Activated T-helper 1 cell treated with anti-CD3 and anti-CD28 coated beads, Interleukin-12 subunit alpha, Interleukin-12 subunit beta, Interleukin-2, Interleukin-4 antibody, amounts not matched to agents 30 ng/mL and 10 ng/mL and 1 ng/mL, durations not matched to agents 14 hours and 24 hours and 36 hours (primary cell): Measurements from ENCODE around the gene RAC3. TPM values are rescaled to one million over a fixed set of nuclear protein-coding genes. Genes with fewer than 3 reads are reported as not detected.

Experiments
- DNase-seq: peaks from one replicate; pipeline ENCODE4 v3.0.0; 2021; ENCODE audit warnings: low spot score
- H3K27ac Mint-ChIP-seq: one replicate; pipeline ENCODE4 v1.8.0; 2021; ENCODE audit warnings: mild to moderate bottlenecking, mixed read lengths
- H3K27me3 Mint-ChIP-seq: one replicate; pipeline ENCODE4 v1.8.0; 2022; ENCODE audit warnings: mild to moderate bottlenecking, moderate library complexity, mixed read lengths; ENCODE audit not compliant: insufficient read depth
- H3K36me3 Mint-ChIP-seq: one replicate; pipeline ENCODE4 v1.8.0; 2021; ENCODE audit warnings: low read depth, mixed read lengths
- H3K4me1 Mint-ChIP-seq: one replicate; pipeline ENCODE4 v1.8.0; 2021; ENCODE audit warnings: low read depth, mixed read lengths
- H3K4me3 Mint-ChIP-seq: one replicate; pipeline ENCODE4 v1.8.0; 2021; ENCODE audit warnings: mild to moderate bottlenecking, moderate library complexity, mixed read lengths
- H3K9me3 Mint-ChIP-seq: one replicate; pipeline ENCODE4 v1.8.0; 2021; ENCODE audit warnings: mixed read lengths
- intact Hi-C: fragments of 100-400 bp; cut with micrococcal nuclease; formaldehyde crosslinking; loops from one replicate; pipeline ENCODE4 v1.15.1; 2024
- total RNA-seq: library from RNA; stranded (reverse); gene quantifications from 2 replicates; pipeline ENCODE4 v1.2.3, GENCODE V29; 2022

RAC3 gene
- total RNA-seq, 1 donor from 2014 or later: 9.4 TPM

DNA sequence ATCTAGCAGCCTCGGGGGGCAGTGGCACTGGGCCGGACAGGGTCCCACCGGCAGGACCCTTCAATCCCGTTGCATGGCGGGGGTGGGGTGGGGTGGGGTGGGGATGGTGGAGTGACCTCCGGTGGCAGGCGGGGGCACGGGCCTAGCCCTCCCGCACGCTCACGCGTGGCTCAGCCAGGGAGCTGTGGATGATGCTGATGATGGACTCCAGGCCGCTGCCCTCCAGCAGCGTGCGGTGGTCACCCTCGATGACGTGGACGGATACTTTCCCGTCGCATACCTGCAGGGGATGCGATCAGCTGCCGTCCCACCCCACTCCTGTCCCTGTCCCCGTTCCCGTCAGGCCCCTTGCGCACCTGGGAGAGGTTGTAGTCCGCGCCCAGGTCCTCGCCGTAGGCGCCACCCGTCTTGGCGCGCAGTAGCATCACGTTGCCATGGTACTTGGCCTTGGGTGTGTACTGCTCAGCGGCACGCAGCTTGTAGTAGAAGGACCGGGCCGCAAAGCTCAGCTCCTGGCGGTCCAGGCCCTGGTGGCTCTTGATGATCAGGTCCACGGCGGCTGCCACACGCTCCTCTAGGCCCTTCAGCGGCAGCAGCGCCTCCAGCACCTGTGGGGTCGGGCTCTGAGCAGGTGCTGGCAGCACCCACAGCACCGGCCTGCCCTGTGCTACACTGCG, 47.7 kb downstream of the RAC3 start:
- no peaks in the 10 kb centered on the region for H3K9me3 Mint-ChIP-seq
- H3K27ac Mint-ChIP-seq: no peak overlapping the region
- H3K27me3 Mint-ChIP-seq: peaks cover 3% of the 10 kb centered on the region
- no peak overlapping the region for H3K4me3 Mint-ChIP-seq
- intact Hi-C loops: no loop called here
- no peaks in the 10 kb centered on the region for H3K4me1 Mint-ChIP-seq
- DNase-seq: no peak
- H3K36me3 Mint-ChIP-seq: peaks cover 12% of the 10 kb centered on the region

DNA sequence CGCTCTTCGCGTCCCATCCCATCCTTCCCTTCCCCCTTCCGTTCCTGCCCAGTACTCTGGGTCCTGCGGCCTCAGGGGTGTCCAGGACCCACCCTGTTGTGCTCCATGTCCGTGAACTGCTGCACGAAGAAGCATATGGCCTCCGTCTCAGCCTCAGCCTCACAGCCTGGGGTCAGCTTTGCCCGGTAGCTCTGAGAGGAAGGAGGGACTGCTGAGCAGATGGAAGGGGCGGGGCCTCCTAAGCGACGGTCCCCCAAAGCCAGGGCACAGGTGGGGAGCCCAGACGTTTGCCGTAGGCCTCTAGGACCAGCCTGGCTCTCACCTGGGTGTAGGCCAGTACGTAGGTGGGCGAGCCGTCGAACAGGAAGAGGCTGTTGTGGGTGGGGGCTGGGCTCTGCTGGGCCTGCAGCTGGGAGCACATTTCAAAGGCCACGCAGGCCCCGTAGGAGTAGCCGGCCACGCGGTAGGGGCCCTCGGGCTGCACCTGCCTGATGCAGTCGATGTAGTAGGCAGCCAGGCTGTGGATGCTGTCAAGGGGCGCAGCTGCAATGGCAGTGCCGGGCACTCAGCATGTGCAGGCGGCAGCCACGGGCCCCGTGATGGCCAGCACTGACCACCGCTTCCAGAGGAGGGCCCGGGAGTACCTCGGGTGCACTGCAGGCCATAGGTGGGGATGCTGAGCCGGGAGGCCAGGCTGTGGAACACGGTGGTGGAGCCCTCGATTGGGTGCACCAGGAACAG, 48.7 kb downstream of the RAC3 start:
- no peak for DNase-seq
- Mint-ChIP-seq H3K27ac (no peak overlapping the region), H3K36me3 (peaks cover 12% of the 10 kb centered on the region), H3K9me3 (no peaks in the 10 kb centered on the region), H3K4me1 (no peaks in the 10 kb centered on the region), H3K27me3 (no peaks in the 10 kb centered on the region), H3K4me3 (no peak overlapping the region)
- intact Hi-C loops: no loop called here

DNA sequence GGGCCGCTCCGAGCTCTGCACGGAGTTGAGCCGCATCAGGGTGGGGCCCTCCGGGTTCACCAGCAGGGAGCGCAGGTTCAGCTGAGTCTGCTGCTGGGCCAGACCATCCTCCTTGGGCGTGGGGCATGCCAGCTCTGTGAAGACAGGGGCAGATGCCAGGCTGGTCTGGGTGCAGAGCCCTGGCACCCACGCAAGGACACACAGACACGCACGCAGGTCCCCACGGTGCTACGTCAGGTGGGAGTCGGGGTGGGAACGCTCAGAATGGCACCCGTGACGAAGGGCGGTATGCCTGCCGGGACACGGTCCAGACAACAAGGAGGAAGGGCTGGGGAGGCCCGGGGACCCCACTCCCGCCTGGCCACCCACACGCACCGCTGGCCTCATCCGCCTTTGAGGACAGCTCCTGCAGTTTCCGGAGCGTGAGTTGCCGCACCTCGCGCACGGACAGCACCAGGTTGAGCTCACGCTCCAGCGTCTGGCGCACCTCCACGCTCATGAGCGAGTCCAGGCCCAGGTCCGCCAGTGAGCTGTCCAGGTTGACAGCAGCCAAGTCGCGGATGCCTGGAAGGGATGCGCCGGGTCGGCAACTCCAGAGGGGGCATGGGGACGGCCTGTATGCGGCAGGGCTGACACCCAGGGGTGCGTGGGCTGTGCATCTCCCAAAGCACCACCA, 49.4 kb downstream of the RAC3 start:
- Mint-ChIP-seq H3K9me3 (no peaks in the 10 kb centered on the region), H3K4me1 (no peaks in the 10 kb centered on the region), H3K4me3 (no peak overlapping the region), H3K27ac (no peak overlapping the region), H3K27me3 (no peaks in the 10 kb centered on the region), H3K36me3 (peaks cover 12% of the 10 kb centered on the region)
- DNase-seq: no peak
- intact Hi-C loops: no loop called here

DNA sequence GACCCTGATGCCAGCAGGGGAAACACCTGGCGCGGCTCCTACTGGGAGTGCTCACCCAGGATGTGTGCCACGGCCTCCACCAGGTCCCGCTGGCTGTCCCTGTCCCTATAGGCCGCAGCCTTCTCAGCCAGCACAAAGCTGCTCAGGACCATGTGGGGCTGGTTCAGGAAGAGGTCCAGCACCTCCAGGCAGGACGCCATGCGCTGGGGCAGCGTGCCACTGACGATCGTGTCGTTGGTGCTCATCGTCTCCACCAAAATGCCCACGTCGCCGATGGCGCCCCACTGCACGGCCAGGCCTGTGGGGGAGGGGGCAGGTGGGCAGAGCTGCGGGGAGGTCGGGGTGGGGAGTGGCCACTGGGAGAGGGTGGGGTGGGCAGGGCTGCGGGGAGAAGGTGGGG, 50.1 kb downstream of the RAC3 start:
- no peak overlapping the region for H3K4me3 Mint-ChIP-seq
- DNase-seq: no peak
- H3K27me3 Mint-ChIP-seq: no peaks in the 10 kb centered on the region
- H3K4me1 Mint-ChIP-seq: no peaks in the 10 kb centered on the region
- intact Hi-C loops: no loop called here
- no peak overlapping the region for H3K27ac Mint-ChIP-seq
- H3K9me3 Mint-ChIP-seq: no peaks in the 10 kb centered on the region
- H3K36me3 Mint-ChIP-seq: peaks cover 12% of the 10 kb centered on the region

DNA sequence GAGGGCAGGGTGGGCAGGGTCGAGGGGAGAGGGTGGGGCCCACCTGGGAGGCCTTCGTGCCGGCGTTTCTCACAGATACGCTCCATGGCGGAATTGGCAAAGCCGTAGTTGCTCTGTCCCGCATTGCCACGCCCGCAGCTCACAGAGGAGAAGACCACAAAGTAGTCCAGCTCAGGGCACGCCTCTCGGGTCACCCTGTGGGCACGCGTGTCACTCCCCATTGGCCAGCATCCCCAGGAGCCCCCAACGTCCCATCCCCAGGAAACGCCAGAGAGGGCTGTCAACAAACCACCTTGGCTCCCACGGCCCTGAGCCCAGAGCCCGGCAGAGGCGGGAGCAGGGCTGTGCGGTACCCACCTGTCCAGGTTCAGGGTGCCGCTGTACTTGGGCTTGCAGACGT, 50.5 kb downstream of the RAC3 start:
- Mint-ChIP-seq H3K4me1 (no peaks in the 10 kb centered on the region), H3K27ac (no peak overlapping the region), H3K9me3 (no peaks in the 10 kb centered on the region), H3K36me3 (peaks cover 12% of the 10 kb centered on the region), H3K4me3 (no peak overlapping the region), H3K27me3 (no peaks in the 10 kb centered on the region)
- intact Hi-C loops: no loop called here
- no peak for DNase-seq

DNA sequence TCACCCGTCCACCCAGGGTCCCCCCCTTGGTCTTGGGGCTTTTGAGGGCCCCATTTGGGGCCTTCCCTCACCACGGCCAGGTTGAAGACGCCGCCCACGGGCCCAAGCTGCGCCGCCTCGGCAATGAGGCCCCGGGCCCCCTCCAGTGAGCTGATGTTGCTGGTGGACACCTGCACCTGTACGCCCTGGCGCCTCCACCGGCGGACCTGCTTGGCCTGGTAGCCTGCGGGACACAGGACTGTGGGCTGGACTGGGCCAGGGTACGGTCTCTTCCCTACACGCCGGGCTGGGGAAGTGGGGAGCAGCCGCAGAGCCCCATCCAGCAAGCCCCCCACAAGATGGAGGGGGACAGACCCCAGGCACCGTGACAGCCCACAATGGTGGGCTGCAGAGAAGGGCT, 51.0 kb downstream of the RAC3 start:
- intact Hi-C loops: no loop called here
- Mint-ChIP-seq H3K4me3 (no peak overlapping the region), H3K27ac (no peak overlapping the region), H3K4me1 (no peaks in the 10 kb centered on the region), H3K27me3 (no peaks in the 10 kb centered on the region), H3K36me3 (peaks cover 12% of the 10 kb centered on the region), H3K9me3 (no peaks in the 10 kb centered on the region)
- DNase-seq: no peak

DNA sequence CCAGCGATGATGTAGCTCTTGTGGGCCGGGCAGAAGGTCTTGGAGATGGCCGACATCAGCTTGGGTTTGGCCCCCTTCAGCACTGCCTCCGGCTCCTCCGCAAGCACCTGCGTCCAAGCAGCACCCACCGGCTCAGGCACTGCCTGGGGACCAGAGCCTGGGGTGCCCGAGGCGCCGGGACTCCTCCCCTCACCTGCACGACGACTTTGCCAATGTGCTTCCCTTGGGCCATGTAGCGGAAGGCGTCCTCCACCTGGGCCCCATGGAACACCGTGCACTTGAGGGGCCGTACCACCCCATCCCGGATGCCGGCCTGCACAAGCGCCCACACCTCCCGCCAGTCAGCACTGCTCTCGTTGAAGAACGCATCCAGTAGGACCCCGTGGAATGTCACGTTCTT, 51.5 kb downstream of the RAC3 start:
- Mint-ChIP-seq H3K36me3 (peaks cover 12% of the 10 kb centered on the region), H3K27ac (no peak overlapping the region), H3K9me3 (no peaks in the 10 kb centered on the region), H3K4me3 (no peak overlapping the region), H3K4me1 (no peaks in the 10 kb centered on the region), H3K27me3 (no peaks in the 10 kb centered on the region)
- intact Hi-C loops: no loop called here
- DNase-seq: no peak

Other genes starting within 250 kb of the RAC3 start
- not detected in 2 replicates for gene GCGR, start 227.5 kb upstream of the RAC3 start, total RNA-seq
- 56.0 and 62.3 TPM in 2 replicates for gene MCRIP1, start 198.4 kb upstream of the RAC3 start, total RNA-seq
- gene PPP1R27, start 196.6 kb upstream of the RAC3 start, total RNA-seq: not detected in 2 replicates
- 477 and 487 TPM in 2 replicates for gene P4HB, start 171.1 kb upstream of the RAC3 start, total RNA-seq
- 701 and 705 TPM in 2 replicates for gene ARHGDIA, start 160.3 kb upstream of the RAC3 start, total RNA-seq
- gene ALYREF, start 140.1 kb upstream of the RAC3 start, total RNA-seq: 241 and 249 TPM in 2 replicates
- 123 and 124 TPM in 2 replicates for gene ANAPC11, start 140.0 kb upstream of the RAC3 start, total RNA-seq
- 0.24 and 0.31 TPM in 2 replicates for gene NPB, start 129.4 kb upstream of the RAC3 start, total RNA-seq
- gene PCYT2, start 120.3 kb upstream of the RAC3 start, total RNA-seq: 49.5 and 54.5 TPM in 2 replicates
- gene SIRT7, start 113.5 kb upstream of the RAC3 start, total RNA-seq: 53.2 and 57.5 TPM in 2 replicates
- gene MAFG, start 103.9 kb upstream of the RAC3 start, total RNA-seq: 33.8 and 35.5 TPM in 2 replicates
- gene PYCR1, start 94.4 kb upstream of the RAC3 start, total RNA-seq: 130 and 131 TPM in 2 replicates
- 0.08 TPM in 1 of 2 replicates, not detected in the other for gene MYADML2, start 84.4 kb upstream of the RAC3 start, total RNA-seq
- gene NOTUM, start 70.5 kb upstream of the RAC3 start, total RNA-seq: 1.5 and 2.4 TPM in 2 replicates
- gene ASPSCR1, start 54.0 kb upstream of the RAC3 start, total RNA-seq: 32.2 and 33.8 TPM in 2 replicates
- gene CENPX, start 8.8 kb upstream of the RAC3 start, total RNA-seq: 109 and 120 TPM in 2 replicates
- gene LRRC45, start 8.4 kb upstream of the RAC3 start, total RNA-seq: 37.6 and 37.8 TPM in 2 replicates
- gene DCXR, start 6.0 kb downstream of the RAC3 start, total RNA-seq: 123 and 125 TPM in 2 replicates
- gene RFNG, start 20.1 kb downstream of the RAC3 start, total RNA-seq: 24.1 and 26.8 TPM in 2 replicates
- 112 and 124 TPM in 2 replicates for gene GPS1, start 20.2 kb downstream of the RAC3 start, total RNA-seq
- 231 and 235 TPM in 2 replicates for gene DUS1L, start 34.1 kb downstream of the RAC3 start, total RNA-seq
- gene FASN, start 66.6 kb downstream of the RAC3 start, total RNA-seq: 415 and 421 TPM in 2 replicates
- gene CCDC57, start 181.2 kb downstream of the RAC3 start, total RNA-seq: 59.5 and 60.8 TPM in 2 replicates
- gene SLC16A3, start 197.4 kb downstream of the RAC3 start, total RNA-seq: 111 and 115 TPM in 2 replicates
- gene CSNK1D, start 242.0 kb downstream of the RAC3 start, total RNA-seq: 154 and 161 TPM in 2 replicates